NCI-H2029 treated with DMSO at 0.1 percent for 48 hours (cell line): ENCODE measurements around the gene UGT2B11.
"Not testable (repeated sequence)": the region's sequence is repeated elsewhere in the genome, so short reads cannot be mapped to it uniquely, and the experiment has no call there.

Experiments
- DNase-seq: peaks from one replicate; lab custom pipeline; 2025; lab: John Stamatoyannopoulos, UW

UGT2B11 gene

GRCh38 chr4:69214716-69215115 is at the start of gene UGT2B11:
UGT2B11 (minus strand) TSS chr4:69214748; CDS start chr4:69214722, 26 bp downstream.
- no peak for DNase-seq

- not testable (repeated sequence) for DNase-seq
Measured at GRCh38 chr4:69253147-69253772, 38.7 kb upstream of the UGT2B11 start.

- DNase-seq, result not testable (repeated sequence)
Measured at GRCh38 chr4:69250884-69251283, 36.3 kb upstream of the UGT2B11 start.

GRCh38 chr4:69242562-69243240 is 28.2 kb upstream of the UGT2B11 start:
- not testable (repeated sequence) for DNase-seq

DNA sequence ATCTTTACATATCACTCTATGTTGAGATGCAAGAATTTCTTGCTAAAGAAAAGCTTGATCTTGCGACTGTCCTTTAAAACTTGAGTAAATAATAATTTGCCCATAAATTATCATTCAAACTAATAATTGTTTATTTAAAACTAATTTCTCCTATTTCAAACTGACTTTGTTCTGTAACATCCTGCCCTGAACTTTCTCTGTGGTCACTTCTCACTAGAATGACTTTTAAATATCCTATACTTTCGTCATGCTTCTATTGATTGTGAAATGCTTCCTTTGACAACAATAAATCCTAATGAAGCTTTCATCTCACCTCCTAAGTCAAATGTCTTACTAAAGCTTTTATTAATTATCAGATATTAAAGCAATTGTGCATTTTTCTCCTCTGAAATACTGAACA is 27.2 kb upstream of the UGT2B11 start:
- not testable (repeated sequence) for DNase-seq

- DNase-seq, result not testable (repeated sequence)
Measured at GRCh38 chr4:69240787-69241186, 26.2 kb upstream of the UGT2B11 start.

DNA sequence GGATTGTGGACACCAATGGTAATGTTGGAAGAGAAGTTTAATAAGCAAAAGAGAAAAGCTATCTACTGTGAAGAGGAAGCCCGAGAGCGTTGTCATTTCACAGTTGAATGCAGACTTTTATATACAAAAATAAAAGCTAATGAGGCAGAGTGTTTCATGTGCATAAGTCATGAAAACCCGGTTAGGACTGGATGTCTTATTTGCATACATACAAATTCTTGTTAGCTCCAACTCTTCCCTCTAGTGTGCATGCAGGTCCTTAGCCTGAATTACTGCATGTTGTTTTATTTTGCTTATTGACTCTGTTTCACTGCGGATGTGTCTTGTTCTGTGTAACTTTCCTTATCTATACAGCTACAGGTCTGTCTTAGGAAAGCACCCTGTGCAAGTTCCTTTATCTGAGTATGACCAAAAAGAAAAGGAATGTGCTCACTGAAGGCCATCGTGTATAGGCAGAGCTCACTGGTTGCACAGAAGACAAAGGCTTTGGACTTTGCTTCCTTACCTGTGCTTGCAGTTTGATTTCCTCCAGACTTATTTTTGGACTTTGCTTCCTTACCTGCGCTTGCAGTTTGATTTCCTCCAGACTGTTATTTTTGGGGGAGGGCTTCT is 25.1 kb upstream of the UGT2B11 start:
- DNase-seq, result no peak

DNA sequence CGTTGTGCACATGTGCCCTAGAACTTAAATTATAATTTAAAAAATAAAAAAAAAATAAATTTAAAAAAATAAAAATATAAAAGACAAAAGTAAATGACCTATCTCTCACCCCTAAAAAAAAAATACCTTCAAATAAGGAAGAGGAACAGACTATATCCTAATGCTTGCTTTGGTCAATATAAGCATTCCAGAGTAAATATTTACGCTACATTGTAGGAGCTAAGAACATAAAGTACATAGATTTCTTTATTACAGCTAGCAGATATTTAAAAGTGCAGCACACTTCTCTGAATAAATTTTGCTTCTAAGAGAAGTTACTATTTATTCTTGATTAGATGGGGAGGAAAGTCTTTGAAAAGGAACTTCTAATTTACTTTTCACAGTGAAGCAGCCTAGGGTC is 24.5 kb upstream of the UGT2B11 start:
- DNase-seq, result no peak

DNA sequence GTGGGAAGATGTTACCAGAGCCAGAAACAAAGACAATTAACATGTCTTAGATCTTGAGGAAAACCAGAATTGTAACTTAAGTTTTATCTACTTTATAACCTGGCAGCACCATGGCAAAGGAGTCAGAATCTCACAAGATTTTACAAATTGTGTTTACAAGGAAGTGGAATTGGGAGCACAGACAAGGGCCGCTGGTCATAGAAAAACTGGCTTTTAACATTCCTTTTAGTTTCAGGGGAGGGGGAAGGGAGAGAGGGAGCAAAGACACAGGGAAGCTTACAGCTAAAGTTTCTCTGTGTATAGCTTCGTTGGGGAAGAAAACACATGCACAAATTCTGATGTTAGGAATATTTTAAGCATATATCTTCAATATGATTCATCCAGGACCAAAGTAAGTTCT is 10.3 kb upstream of the UGT2B11 start:
- no peak for DNase-seq

- DNase-seq, result not testable (repeated sequence)
Measured at GRCh38 chr4:69223277-69223676, 8.7 kb upstream of the UGT2B11 start.

DNA sequence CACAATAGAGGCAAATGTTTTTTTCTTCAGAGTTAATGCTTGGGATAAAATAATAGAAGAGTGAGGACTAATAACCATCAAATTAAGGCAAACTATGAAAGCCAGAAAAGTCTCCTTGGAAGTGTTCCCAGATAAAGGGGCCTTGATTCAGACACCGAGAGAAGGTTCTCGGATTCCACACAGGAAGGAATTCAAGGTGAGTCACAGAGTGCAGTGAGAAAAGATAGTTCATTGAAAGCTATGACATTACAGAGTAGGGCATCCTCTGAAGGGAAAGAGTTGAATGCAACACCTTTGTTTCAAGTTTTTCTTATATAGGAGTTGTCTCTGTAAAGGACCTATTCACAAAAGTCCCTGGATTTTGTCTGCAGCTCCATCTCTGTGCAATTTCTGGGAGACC is 3.9 kb upstream of the UGT2B11 start:
- not testable (repeated sequence) for DNase-seq

GRCh38 chr4:69210911-69211310 is 3.6 kb downstream of the UGT2B11 start:
- no peak for DNase-seq

DNA sequence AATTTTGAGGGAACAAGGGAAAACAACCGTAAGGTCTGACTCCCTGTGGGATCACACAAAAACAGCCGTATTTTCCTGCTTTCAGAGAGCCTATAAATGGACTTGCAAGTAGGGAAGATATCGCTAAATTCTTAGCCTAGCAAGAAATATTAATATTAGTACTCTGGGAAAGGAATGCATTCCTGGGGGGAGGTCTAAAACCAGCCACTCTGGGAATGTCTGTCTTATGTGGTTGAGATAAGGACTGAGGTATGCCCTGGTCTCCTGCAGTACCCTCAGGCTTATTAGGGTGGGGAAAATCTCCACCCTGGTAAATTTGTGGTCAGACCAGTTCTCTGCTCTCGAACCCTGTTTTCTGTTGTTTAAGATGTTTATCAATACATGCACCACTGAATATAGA is 16.0 kb downstream of the UGT2B11 start:
- not testable (repeated sequence) for DNase-seq

- DNase-seq, result no peak
Measured at GRCh38 chr4:69196209-69196965, 18.2 kb downstream of the UGT2B11 start.

DNA sequence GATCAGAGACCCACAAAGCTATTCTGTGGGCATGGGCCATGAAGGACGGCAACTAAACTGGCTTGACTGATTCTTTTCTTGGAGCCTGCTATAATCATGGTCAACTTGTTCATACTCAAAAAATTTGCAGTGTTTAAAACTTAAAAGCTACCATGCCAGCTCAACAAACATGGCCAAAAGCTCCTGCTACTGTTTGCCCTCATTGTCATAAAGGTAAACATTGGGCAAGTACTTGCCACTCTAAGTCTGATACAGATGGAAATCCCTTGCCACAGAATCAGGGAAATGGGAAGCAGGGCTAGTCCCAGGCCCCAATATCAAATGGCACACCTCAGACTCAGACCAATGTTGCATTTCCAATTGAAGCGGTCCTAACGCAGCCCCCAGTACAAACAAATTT is 20.4 kb downstream of the UGT2B11 start:
- DNase-seq, result no peak

GRCh38 chr4:69191905-69192304 is 22.6 kb downstream of the UGT2B11 start:
- not testable (repeated sequence) for DNase-seq

- DNase-seq, result not testable (repeated sequence)
Measured at GRCh38 chr4:69190621-69191020, 23.9 kb downstream of the UGT2B11 start.

DNA sequence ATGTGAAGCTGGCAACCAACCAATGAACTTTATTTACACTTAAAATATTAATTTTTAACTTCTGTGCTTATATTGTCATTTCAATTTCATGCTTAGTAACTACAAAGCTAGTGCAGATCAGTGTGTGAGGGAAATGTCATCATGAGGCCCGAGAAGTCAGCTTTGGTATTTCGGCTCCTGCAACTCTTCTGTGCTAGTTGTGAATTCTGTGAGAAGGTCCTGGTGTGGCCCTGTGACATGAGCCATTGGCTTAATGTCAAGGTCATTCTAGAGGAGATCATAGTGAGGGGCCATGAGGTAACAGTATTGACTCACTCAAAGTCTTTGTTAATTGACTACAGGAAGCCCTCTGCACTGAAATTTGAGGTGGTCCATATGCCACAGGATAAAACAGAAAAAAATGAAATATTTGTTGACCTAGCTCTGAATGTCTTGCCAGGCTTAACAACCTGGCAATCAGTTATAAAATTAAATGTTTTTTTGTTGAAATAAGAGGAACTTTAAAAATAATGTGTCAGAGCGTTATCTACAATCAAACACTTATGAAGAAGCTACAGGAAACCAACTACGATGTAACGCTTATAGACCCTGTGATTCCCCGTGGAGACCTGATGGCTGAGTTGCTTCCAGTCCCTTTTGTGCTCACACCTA is 32.9 kb downstream of the UGT2B11 start:
- DNase-seq, result not testable (repeated sequence)

- not testable (repeated sequence) for DNase-seq
Measured at GRCh38 chr4:69179817-69180216, 34.7 kb downstream of the UGT2B11 start.

GRCh38 chr4:69178751-69179205 is 35.8 kb downstream of the UGT2B11 start:
- not testable (repeated sequence) for DNase-seq

GRCh38 chr4:69170233-69171134 is 44.1 kb downstream of the UGT2B11 start:
- DNase-seq, result peak; percentile 36
